GM21423 (cell line): ENCODE measurements around the gene SYNE3.

Source experiments
- ATAC-seq: cut with Tn5 transposase; IDR thresholded peaks from one replicate; pipeline ENCODE4 v1.9.1; 2021; ENCODE audit warnings: mild to moderate bottlenecking, moderate library complexity; ENCODE audit not compliant: unreplicated experiment

SYNE3 gene

GRCh38 chr14:95490727-95491451, 25.6 kb downstream of the SYNE3 start:
- no peak for ATAC-seq

GRCh38 chr14:95490138-95490509, 26.3 kb downstream of the SYNE3 start:
- ATAC-seq, result no peak

- ATAC-seq, result no peak
Observed at GRCh38 chr14:95489214-95490137, 27.0 kb downstream of the SYNE3 start.

GRCh38 chr14:95488376-95489213, 27.9 kb downstream of the SYNE3 start:
- no peak for ATAC-seq

- ATAC-seq, result no peak
Observed at GRCh38 chr14:95487669-95488084, 28.8 kb downstream of the SYNE3 start.

GRCh38 chr14:95486875-95487668, 29.4 kb downstream of the SYNE3 start:
- peak; percentile 46 for ATAC-seq

GRCh38 chr14:95485222-95485819, 31.1 kb downstream of the SYNE3 start:
- no peak for ATAC-seq

- ATAC-seq, result no peak
Observed at GRCh38 chr14:95484296-95484695, 32.2 kb downstream of the SYNE3 start.

- no peak for ATAC-seq
Observed at GRCh38 chr14:95483309-95484165, 32.9 kb downstream of the SYNE3 start.

- no peak for ATAC-seq
Observed at GRCh38 chr14:95482627-95483308, 33.7 kb downstream of the SYNE3 start.

GRCh38 chr14:95481391-95482022, 34.9 kb downstream of the SYNE3 start:
- ATAC-seq, result no peak

GRCh38 chr14:95480887-95481226, 35.6 kb downstream of the SYNE3 start:
- no peak for ATAC-seq

GRCh38 chr14:95480109-95480886, 36.2 kb downstream of the SYNE3 start:
- peak; percentile 54 for ATAC-seq

GRCh38 chr14:95479494-95479893, 37.0 kb downstream of the SYNE3 start:
- ATAC-seq, result no peak

GRCh38 chr14:95478818-95479217, 37.6 kb downstream of the SYNE3 start:
- no peak for ATAC-seq

- no peak for ATAC-seq
Observed at GRCh38 chr14:95478309-95478708, 38.1 kb downstream of the SYNE3 start.
